Thyroid gland (tissue), 4 donors: Measurements from ENCODE around the gene FSTL4. TPM values are rescaled to one million over a fixed set of nuclear protein-coding genes. Genes with fewer than 3 reads are reported as not detected.

Experiments used
- DNase-seq, 2 donors: peaks; one replicate each; pipeline ENCODE4 v3.0.0-alpha.2; 2019
- H3K27ac ChIP-seq, 3 donors: fragments of 200-600 bp; sonication (generic); 1 replicate in 2 of 3; 2 replicates in 1 of 3; pipeline ENCODE4 v1.5.1; 2016 to 2019; ENCODE audit warnings: mild to moderate bottlenecking in 1 of 3, moderate library complexity in 1 of 3
- H3K27me3 ChIP-seq: fragments of 200-600 bp; sonication (generic); one replicate; pipeline ENCODE4 v1.5.1; 2019
- H3K36me3 ChIP-seq, 2 donors: fragments of 200-600 bp; sonication (generic); one replicate each; pipeline ENCODE4 v1.5.1; 2016 to 2019
- H3K4me1 ChIP-seq, 2 donors: fragments of 200-600 bp; sonication (generic); one replicate each; pipeline ENCODE4 v1.5.1; 2017 to 2019
- H3K4me3 ChIP-seq, 3 donors: fragments of 200-600 bp; sonication (generic); replicated peaks in 1 of 3; 1 replicate in 2 of 3; 2 replicates in 1 of 3; pipeline ENCODE4 v1.5.1; 2016; ENCODE audit warnings: mild to moderate bottlenecking in 1 of 3
- H3K9me3 ChIP-seq: fragments of 200-600 bp; sonication (generic); one replicate; pipeline ENCODE4 v1.5.1; 2017
- CTCF ChIP-seq, 6 experiments: fragments of 200-600 bp in 3 of 6; fragments of 450-650 bp in 3 of 6; sonication (generic) in 3 of 6; IDR thresholded peaks; one replicate each; pipeline ENCODE4 v1.5.1; 2016 to 2019; ENCODE audit warnings: antibody characterized with exemption in 6 of 6, mild to moderate bottlenecking in 2 of 6, inconsistent platforms in 1 of 6, moderate library complexity in 1 of 6
- POLR2A ChIP-seq, 2 donors: fragments of 450-650 bp; IDR thresholded peaks; one replicate each; pipeline ENCODE4 v1.6.1; 2017; ENCODE audit warnings: antibody characterized with exemption in 2 of 2, mild to moderate bottlenecking in 2 of 2, moderate library complexity in 1 of 2
- WGBS, 2 donors: methylation state at CpG; one replicate each; pipeline ENCODE4 v1.1.5; 2017; 5-methylcytosine and 5-hydroxymethylcytosine counted together
- intact Hi-C: fragments of 100-400 bp; cut with DNase I; formaldehyde crosslinking; loops from one replicate; pipeline ENCODE4 v1.15.1; 2023
- total RNA-seq, 4 donors: library from RNA; depleted of rRNA; stranded (reverse); fragments of >200 nt; gene quantifications; one replicate each; pipeline ENCODE4 v1.2.3, GENCODE V29; 2016

FSTL4 gene
- total RNA-seq, 4 donors from 2014 or later: 0.10 to 0.13 TPM; not detected in 2

- Histone ChIP-seq H3K27me3 (no peaks in the 10 kb centered on the region), H3K36me3 (no peaks in the 10 kb centered on the region), H3K27ac (no peak overlapping the region), H3K9me3 (no peaks in the 10 kb centered on the region), H3K4me3 (no peak overlapping the region), H3K4me1 (no peaks in the 10 kb centered on the region)
- WGBS, 2 donors: 73 to 90% methylated on average over 1 of the region's 1 CpG
- no peak for DNase-seq
- TF ChIP-seq CTCF (IDR thresholded peaks at IDR 0.05): no peak
- intact Hi-C loops: no loop called here
Observed at GRCh38 chr5:133267601-133268000, 344.7 kb downstream of the FSTL4 start.

- no peaks in the 10 kb centered on the region for H3K36me3 ChIP-seq
- intact Hi-C loops: no loop called here
- TF ChIP-seq POLR2A (IDR thresholded peaks at IDR 0.05) (no peak), CTCF (IDR thresholded peaks at IDR 0.05) (no peak)
- no peak for DNase-seq
- H3K9me3 ChIP-seq: no peaks in the 10 kb centered on the region
- H3K27me3 ChIP-seq: no peaks in the 10 kb centered on the region
- H3K4me1 ChIP-seq: no peaks in the 10 kb centered on the region
- H3K4me3 ChIP-seq: no peak overlapping the region
- WGBS, 2 donors: 90 to 98% methylated on average over 4 of the region's 4 CpGs
- no peak overlapping the region for H3K27ac ChIP-seq
Observed at GRCh38 chr5:133266966-133267365, 345.4 kb downstream of the FSTL4 start.

- TF ChIP-seq POLR2A (IDR thresholded peaks at IDR 0.05) (no peak), CTCF (IDR thresholded peaks at IDR 0.05) (no peak)
- Histone ChIP-seq H3K36me3 (no peaks in the 10 kb centered on the region), H3K4me1 (no peaks in the 10 kb centered on the region), H3K4me3 (no peak overlapping the region), H3K27me3 (no peaks in the 10 kb centered on the region), H3K9me3 (no peaks in the 10 kb centered on the region), H3K27ac (no peak overlapping the region)
- 63 to 76% methylated on average over 2 of the region's 2 CpGs for WGBS, 2 donors
- no peak for DNase-seq
- intact Hi-C loops: no loop called here
Observed at GRCh38 chr5:133266527-133266878, 345.8 kb downstream of the FSTL4 start.

- H3K9me3 ChIP-seq: no peaks in the 10 kb centered on the region
- TF ChIP-seq POLR2A (IDR thresholded peaks at IDR 0.05) (no peak), CTCF (IDR thresholded peaks at IDR 0.05) (no peak)
- intact Hi-C loops: no loop called here
- WGBS, 2 donors: 65 to 78% methylated on average over 14 of the region's 18 CpGs
- no peak overlapping the region for H3K4me3 ChIP-seq
- H3K27me3 ChIP-seq: no peaks in the 10 kb centered on the region
- no peak for DNase-seq
- H3K27ac ChIP-seq: no peak overlapping the region
- H3K4me1 ChIP-seq: no peaks in the 10 kb centered on the region
- H3K36me3 ChIP-seq: no peaks in the 10 kb centered on the region
Observed at GRCh38 chr5:133265720-133266526, 346.4 kb downstream of the FSTL4 start.

- 88 to 89% methylated on average over 5 of the region's 5 CpGs for WGBS, 2 donors
- no peak for TF ChIP-seq POLR2A (IDR thresholded peaks at IDR 0.05)
- TF ChIP-seq CTCF (IDR thresholded peaks at IDR 0.05): no peak
- intact Hi-C loops: no loop called here
- H3K36me3 ChIP-seq: no peaks in the 10 kb centered on the region
- H3K27me3 ChIP-seq: no peaks in the 10 kb centered on the region
- H3K27ac ChIP-seq: no peak overlapping the region
- DNase-seq: no peak
- H3K4me1 ChIP-seq: no peaks in the 10 kb centered on the region
- H3K9me3 ChIP-seq: no peaks in the 10 kb centered on the region
- H3K4me3 ChIP-seq: no peak overlapping the region
Observed at GRCh38 chr5:133265257-133265656, 347.1 kb downstream of the FSTL4 start.
